Fibroblast of villous mesenchyme (primary cell): Measurements from ENCODE around the gene KCNMB1. TPM values are rescaled to one million over a fixed set of nuclear protein-coding genes. Genes with fewer than 3 reads are reported as not detected.

Experiments used
- DNase-seq: peaks from one replicate; pipeline ENCODE4 v3.0.0-alpha.2; 2010; ENCODE audit warnings: low read depth
- H3K4me3 ChIP-seq: 2 replicates; pipeline ENCODE4 v1.5.1; 2011; ENCODE audit warnings: low read depth, mild to moderate bottlenecking, low read length
- CTCF ChIP-seq: IDR thresholded peaks from 2 replicates; pipeline ENCODE4 v1.5.1; 2012; ENCODE audit warnings: low read depth, mild to moderate bottlenecking, low read length; ENCODE audit not compliant: insufficient read depth
- total RNA-seq: library from RNA; depleted of rRNA; stranded (reverse); fragments of >200 nt; gene quantifications from 2 replicates; pipeline ENCODE4 v1.2.3, GENCODE V29; 2012

KCNMB1 gene
- total RNA-seq, 1 donor: not detected

- no peak for DNase-seq
- H3K4me3 ChIP-seq: no peak overlapping the region
- TF ChIP-seq CTCF: no peak
Measured at GRCh38 chr5:170431571-170431970, 42.4 kb upstream of the KCNMB1 start.

GRCh38 chr5:170430866-170431437, 41.8 kb upstream of the KCNMB1 start:
- no peak overlapping the region for H3K4me3 ChIP-seq
- no peak for TF ChIP-seq CTCF
- DNase-seq: no peak

- no peak overlapping the region for H3K4me3 ChIP-seq
- TF ChIP-seq CTCF: no peak
- no peak for DNase-seq
Measured at GRCh38 chr5:170430256-170430655, 41.1 kb upstream of the KCNMB1 start.

GRCh38 chr5:170429014-170429413, 39.8 kb upstream of the KCNMB1 start:
- peak; percentile 5 for DNase-seq

DNA sequence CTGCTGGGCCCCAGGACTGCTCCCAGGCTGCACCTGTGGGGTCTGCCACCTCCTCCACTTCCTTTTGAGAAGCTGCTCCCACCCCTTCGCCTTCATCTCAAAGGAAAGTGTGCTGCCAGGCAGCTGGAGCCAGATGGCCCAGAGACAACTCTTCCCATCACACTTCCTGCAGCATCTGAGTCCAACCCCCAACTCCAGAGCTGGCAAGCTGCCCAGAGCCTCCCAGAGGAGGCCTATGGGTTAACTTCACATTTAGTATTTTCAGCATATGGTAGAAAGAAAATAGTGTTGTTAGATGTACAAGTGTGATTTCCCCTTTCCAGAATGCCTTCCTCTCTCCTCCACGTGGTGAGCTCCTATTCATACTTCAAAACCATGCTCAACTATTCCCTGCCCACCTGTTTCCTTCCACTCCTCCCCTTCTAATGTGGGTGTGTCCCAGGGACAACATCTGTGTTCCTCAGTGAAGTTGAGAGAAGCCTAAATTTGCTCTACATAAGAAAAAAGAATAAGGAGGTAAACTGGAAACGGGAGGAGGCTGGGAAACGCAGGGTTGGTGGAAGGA, 38.6 kb upstream of the KCNMB1 start:
- DNase-seq: peak; percentile 5
- H3K4me3 ChIP-seq: no peak overlapping the region
- no peak for TF ChIP-seq CTCF

More at GRCh38 chr5:170429014-170429413, 39.8 kb upstream of the KCNMB1 start:
- TF ChIP-seq CTCF: peak; percentile 34
- no peak overlapping the region for H3K4me3 ChIP-seq

DNA sequence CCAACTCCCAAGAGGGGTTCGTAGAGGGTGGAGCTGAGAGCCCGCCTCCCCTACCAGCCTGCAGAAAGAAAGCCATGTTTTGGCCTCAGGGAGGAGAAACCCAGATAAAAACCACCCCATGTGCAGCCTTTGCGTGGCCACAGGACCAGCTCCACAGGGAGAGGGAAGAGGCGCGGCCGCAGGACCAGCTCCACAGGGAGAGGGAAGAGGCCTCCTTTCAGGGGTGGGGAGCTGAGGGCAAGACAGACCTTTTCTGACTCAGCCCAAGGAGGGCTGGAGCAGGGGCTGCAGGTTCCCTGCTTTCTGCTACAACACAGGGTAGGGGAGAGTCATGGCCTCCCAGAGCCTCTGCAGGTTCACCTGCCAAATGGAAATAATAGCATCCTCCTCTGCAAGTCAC, 37.6 kb upstream of the KCNMB1 start:
- no peak overlapping the region for H3K4me3 ChIP-seq
- DNase-seq: no peak
- TF ChIP-seq CTCF: no peak
